ENCODE data around the gene EFHC1. TPM values are rescaled to one million over a fixed set of nuclear protein-coding genes. Genes with fewer than 3 reads are reported as not detected.

EFHC1 gene
- total and polyA plus RNA-seq, 4 donors = 15.7 to 81.7 (median 35.5) TPM

DNA sequence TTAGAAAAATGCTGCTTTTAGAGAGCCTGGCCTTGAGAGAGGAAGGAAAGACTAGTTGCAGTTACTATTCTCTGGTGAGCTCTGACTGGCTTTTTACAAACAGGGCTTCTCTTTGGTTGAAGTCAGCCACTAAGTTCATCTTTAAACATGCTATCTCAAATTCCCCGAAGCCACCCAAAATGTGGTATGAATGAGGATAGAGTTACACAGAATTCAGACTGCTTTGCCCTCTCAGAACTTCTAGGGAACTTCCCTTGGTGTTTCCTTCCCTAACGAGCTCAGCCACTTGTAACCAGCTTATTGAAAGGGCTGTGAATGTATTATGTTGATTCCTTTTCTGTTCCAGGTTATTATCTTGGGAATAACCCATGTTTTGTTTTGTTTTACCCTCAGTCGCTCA is 73.5 kb downstream of the EFHC1 start:
- H3K4me1 ChIP-seq (ENCODE audit: control insufficient read depth in 5 of 5, insufficient read depth in 5 of 5, low read length in 5 of 5) = peaks cover 0 to 8% (median 4%) of the 10 kb centered on the region in 5 donors
- TF ChIP-seq, protein P1, sequence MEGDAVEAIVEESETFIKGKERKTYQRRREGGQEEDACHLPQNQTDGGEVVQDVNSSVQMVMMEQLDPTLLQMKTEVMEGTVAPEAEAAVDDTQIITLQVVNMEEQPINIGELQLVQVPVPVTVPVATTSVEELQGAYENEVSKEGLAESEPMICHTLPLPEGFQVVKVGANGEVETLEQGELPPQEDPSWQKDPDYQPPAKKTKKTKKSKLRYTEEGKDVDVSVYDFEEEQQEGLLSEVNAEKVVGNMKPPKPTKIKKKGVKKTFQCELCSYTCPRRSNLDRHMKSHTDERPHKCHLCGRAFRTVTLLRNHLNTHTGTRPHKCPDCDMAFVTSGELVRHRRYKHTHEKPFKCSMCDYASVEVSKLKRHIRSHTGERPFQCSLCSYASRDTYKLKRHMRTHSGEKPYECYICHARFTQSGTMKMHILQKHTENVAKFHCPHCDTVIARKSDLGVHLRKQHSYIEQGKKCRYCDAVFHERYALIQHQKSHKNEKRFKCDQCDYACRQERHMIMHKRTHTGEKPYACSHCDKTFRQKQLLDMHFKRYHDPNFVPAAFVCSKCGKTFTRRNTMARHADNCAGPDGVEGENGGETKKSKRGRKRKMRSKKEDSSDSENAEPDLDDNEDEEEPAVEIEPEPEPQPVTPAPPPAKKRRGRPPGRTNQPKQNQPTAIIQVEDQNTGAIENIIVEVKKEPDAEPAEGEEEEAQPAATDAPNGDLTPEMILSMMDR (IDR thresholded peaks at IDR 0.05; ENCODE audit: control extremely low read depth, extremely low read depth) = no peak
- no peak for ATAC-seq (ENCODE audit: insufficient read depth, low FRiP score)
- H3K36me3 ChIP-seq (ENCODE audit: control insufficient read depth in 4 of 4, insufficient read depth in 4 of 4, low read length in 4 of 4) = peaks cover 0 to 12% (median 4%) of the 10 kb centered on the region in 4 donors
- no peak overlapping the region for H3K9ac ChIP-seq (ENCODE audit: insufficient read depth in 1 of 2, low read length in 2 of 2)
- no peaks in the 10 kb centered on the region for H3K9me3 ChIP-seq (ENCODE audit: control insufficient read depth in 4 of 4, insufficient read depth in 3 of 4, low read length in 3 of 4)
- WGBS, 2 donors = 57 to 66% methylated on average over 3 of the region's 3 CpGs
- H3K4me3 ChIP-seq = no peak overlapping the region
- no peaks in the 10 kb centered on the region for H3K27me3 ChIP-seq (ENCODE audit: control insufficient read depth in 3 of 3, insufficient read depth in 3 of 3, low read length in 2 of 3)
- DNase-seq = no peak
- no peak overlapping the region for H3K27ac ChIP-seq (ENCODE audit: low read depth in 1 of 2, low read length in 1 of 2)

DNA sequence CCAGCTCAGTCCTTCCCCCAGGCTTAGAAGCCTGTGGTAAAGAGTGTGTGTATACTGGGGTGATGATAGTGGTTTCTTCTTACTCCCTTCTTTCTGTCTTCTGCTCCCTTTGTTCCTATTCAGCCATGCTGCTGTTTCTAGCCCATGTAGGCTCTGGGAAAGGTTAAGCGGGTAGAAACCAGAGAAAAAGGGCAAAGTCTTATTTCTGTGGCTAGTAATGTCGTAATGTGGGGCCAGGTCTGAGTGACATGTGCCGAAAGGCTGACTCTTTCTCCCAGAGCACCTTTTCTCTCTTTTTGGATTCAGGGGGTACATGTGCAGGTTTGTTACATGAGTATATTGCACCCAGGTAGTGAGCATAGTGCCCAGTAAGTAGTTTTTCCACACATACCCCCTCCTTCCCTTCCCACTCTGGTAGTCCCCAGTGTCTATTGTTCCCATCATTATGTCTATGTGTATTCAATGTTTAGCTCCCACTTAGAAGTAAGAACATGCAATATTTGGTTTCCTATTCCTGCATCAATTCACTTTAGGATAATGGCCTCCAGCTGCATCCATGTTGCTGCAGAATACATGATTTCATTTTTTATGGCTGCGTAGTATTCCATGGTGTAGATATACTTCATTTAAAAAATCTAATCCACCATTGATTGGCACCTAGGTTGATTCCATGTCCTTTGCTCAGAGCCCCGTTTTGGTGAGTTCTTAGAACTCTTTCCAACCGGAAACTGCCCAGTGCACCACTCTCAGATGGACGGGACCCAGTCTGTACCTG is 74.3 kb downstream of the EFHC1 start:
- Histone ChIP-seq H3K27me3 (ENCODE audit: control insufficient read depth in 3 of 3, insufficient read depth in 3 of 3, low read length in 2 of 3) (no peaks in the 10 kb centered on the region), H3K4me3 (no peak overlapping the region), H3K9me3 (ENCODE audit: control insufficient read depth in 4 of 4, insufficient read depth in 3 of 4, low read length in 3 of 4) (no peaks in the 10 kb centered on the region), H3K36me3 (ENCODE audit: control insufficient read depth in 4 of 4, insufficient read depth in 4 of 4, low read length in 4 of 4) (peaks cover 0 to 12% (median 6%) of the 10 kb centered on the region in 4 donors), H3K4me1 (ENCODE audit: control insufficient read depth in 5 of 5, insufficient read depth in 5 of 5, low read length in 5 of 5) (peaks cover 0 to 13% (median 4%) of the 10 kb centered on the region in 5 donors), H3K9ac (ENCODE audit: insufficient read depth in 1 of 2, low read length in 2 of 2) (no peak overlapping the region), H3K27ac (ENCODE audit: low read depth in 1 of 2, low read length in 1 of 2) (peak overlapping the region in 1 of 2 donors; percentile 16)
- TF ChIP-seq, protein P1 (IDR thresholded peaks at IDR 0.05; ENCODE audit: control extremely low read depth, extremely low read depth) = no peak
- no peak for ATAC-seq (ENCODE audit: insufficient read depth, low FRiP score)
- no peak for DNase-seq
- 98% methylated on average over 7 of the region's 7 CpGs for WGBS, 2 donors

DNA sequence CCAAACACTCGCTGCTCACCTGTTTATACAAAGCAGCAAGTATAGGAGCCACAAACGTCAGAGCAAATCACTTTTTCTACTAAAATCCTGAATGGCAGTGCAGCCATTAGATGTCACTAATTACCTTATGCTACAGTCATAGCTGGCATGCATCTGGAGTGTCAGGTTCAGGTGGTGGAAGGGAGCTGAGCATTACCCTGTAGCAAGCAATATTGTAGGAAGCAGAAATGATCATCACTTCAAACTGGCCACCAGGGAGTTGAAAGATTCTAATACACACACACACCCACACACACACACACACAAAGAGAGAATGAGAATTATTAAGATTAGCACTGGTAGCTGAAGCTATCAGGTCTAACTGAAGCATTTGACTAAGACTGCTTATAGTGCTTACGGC is 75.8 kb downstream of the EFHC1 start:
- ATAC-seq (ENCODE audit: insufficient read depth, low FRiP score) (no peak), DNase-seq (peak in 1 of 3 donors; percentile 8)
- TF ChIP-seq, protein P1 (IDR thresholded peaks at IDR 0.05; ENCODE audit: control extremely low read depth, extremely low read depth) = no peak
- no peaks in the 10 kb centered on the region for H3K27me3 ChIP-seq (ENCODE audit: control insufficient read depth in 3 of 3, insufficient read depth in 3 of 3, low read length in 2 of 3)
- 82% methylated on average over 3 of the region's 3 CpGs for WGBS, 2 donors
- no peak overlapping the region for H3K27ac ChIP-seq (ENCODE audit: low read depth in 1 of 2, low read length in 1 of 2)
- no peak overlapping the region for H3K9ac ChIP-seq (ENCODE audit: insufficient read depth in 1 of 2, low read length in 2 of 2)
- H3K4me1 ChIP-seq (ENCODE audit: control insufficient read depth in 5 of 5, insufficient read depth in 5 of 5, low read length in 5 of 5) = peaks cover 0 to 15% (median 4%) of the 10 kb centered on the region in 5 donors
- H3K36me3 ChIP-seq (ENCODE audit: control insufficient read depth in 4 of 4, insufficient read depth in 4 of 4, low read length in 4 of 4) = peaks cover 0 to 12% (median 4%) of the 10 kb centered on the region in 4 donors
- H3K9me3 ChIP-seq (ENCODE audit: control insufficient read depth in 4 of 4, insufficient read depth in 3 of 4, low read length in 3 of 4) = no peaks in the 10 kb centered on the region
- no peak overlapping the region for H3K4me3 ChIP-seq

Measured in lung (tissue), 12 donors.